Smooth muscle cell (in vitro differentiated cells): ENCODE results near the gene HAUS7. TPM values are rescaled to one million over a fixed set of nuclear protein-coding genes. Genes with fewer than 3 reads are reported as not detected.

Experiments used
- DNase-seq: peaks from one replicate; lab custom pipeline; 2025; ENCODE audit not compliant: unreplicated experiment; lab: John Stamatoyannopoulos, UW
- H2AFZ ChIP-seq: fragments of 200-600 bp; sonication (generic); 2 replicates; pipeline ENCODE4 v1.6.0; 2016; ENCODE audit warnings: antibody characterized with exemption, low read depth, mild to moderate bottlenecking
- H3F3A ChIP-seq: fragments of 200-600 bp; sonication (generic); 2 replicates; pipeline ENCODE4 v1.6.0; 2017; ENCODE audit warnings: antibody characterized with exemption, low read depth
- H3K27ac ChIP-seq: fragments of 200-600 bp; sonication (generic); 2 replicates; pipeline ENCODE4 v1.5.1; 2016; ENCODE audit warnings: low read depth, mild to moderate bottlenecking
- H3K27me3 ChIP-seq: fragments of 200-600 bp; sonication (generic); 2 replicates; pipeline ENCODE4 v1.6.1; 2016; ENCODE audit warnings: low read depth, mild to moderate bottlenecking
- H3K36me3 ChIP-seq: fragments of 200-600 bp; sonication (generic); 2 replicates; pipeline ENCODE4 v1.5.1; 2016; ENCODE audit warnings: low read depth
- H3K4me1 ChIP-seq: fragments of 200-600 bp; sonication (generic); 2 replicates; pipeline ENCODE4 v1.5.1; 2016; ENCODE audit warnings: low read depth
- H3K4me2 ChIP-seq: fragments of 200-600 bp; sonication (generic); 2 replicates; pipeline ENCODE4 v1.6.0; 2016; ENCODE audit warnings: mild to moderate bottlenecking
- H3K4me3 ChIP-seq: fragments of 200-600 bp; sonication (generic); 2 replicates; pipeline ENCODE4 v1.5.1; 2016; ENCODE audit warnings: mild to moderate bottlenecking
- H3K79me2 ChIP-seq: fragments of 200-600 bp; sonication (generic); 2 replicates; pipeline ENCODE4 v1.6.0; 2016; ENCODE audit warnings: low read depth, mild to moderate bottlenecking
- H3K9ac ChIP-seq: fragments of 200-600 bp; sonication (generic); 2 replicates; pipeline ENCODE4 v1.6.0; 2016; ENCODE audit warnings: low read depth
- H3K9me3 ChIP-seq: fragments of 200-600 bp; sonication (generic); replicated peaks from 2 replicates; pipeline ENCODE4 v1.5.1; 2016; ENCODE audit warnings: low read depth
- H4K20me1 ChIP-seq: fragments of 200-600 bp; sonication (generic); 2 replicates; pipeline ENCODE4 v1.6.0; 2016; ENCODE audit warnings: low read depth
- WGBS: methylation state at CpG from one replicate; pipeline ENCODE4 v1.1.7; 2016; ENCODE audit warnings: low lambda C conversion rate; 5-methylcytosine and 5-hydroxymethylcytosine counted together
- polyA plus RNA-seq: library from polyadenylated mRNA; unstranded; fragments of >200 nt; fragmentation: Nextera tagmentation; extraction: Ambion mirVana; gene quantifications from 2 replicates; pipeline ENCODE4 v1.2.1, GENCODE V29; 2016
- total RNA-seq: library from RNA; depleted of rRNA; stranded (reverse); fragments of >200 nt; gene quantifications from 2 replicates; pipeline ENCODE4 v1.2.3, GENCODE V29; 2014
- TF ChIP-seq, protein P1 (sequence below): fragments of 200-600 bp; sonication (generic); IDR thresholded peaks from 2 replicates; pipeline ENCODE4 v1.5.1; 2017; ENCODE audit warnings: borderline replicate concordance, mild to moderate bottlenecking, antibody characterized with exemption; ENCODE audit not compliant: insufficient read depth, poor library complexity, severe bottlenecking

Gene HAUS7
- total and polyA plus RNA-seq, 2 experiments from 2014 or later: 18.5 to 27.4 TPM

- Histone ChIP-seq H2AFZ (no peak overlapping the region), H3K27me3 (no peaks in the 10 kb centered on the region), H3K9ac (no peak overlapping the region), H3K4me2 (no peak overlapping the region), H3F3A (no peaks in the 10 kb centered on the region), H3K27ac (no peak overlapping the region), H3K36me3 (no peaks in the 10 kb centered on the region), H4K20me1 (no peaks in the 10 kb centered on the region), H3K4me3 (no peak overlapping the region), H3K9me3 (no peaks in the 10 kb centered on the region), H3K79me2 (no peaks in the 10 kb centered on the region), H3K4me1 (no peaks in the 10 kb centered on the region)
- 87% methylated on average over 17 of the region's 17 CpGs for WGBS
- no peak for DNase-seq
- TF ChIP-seq, protein P1, sequence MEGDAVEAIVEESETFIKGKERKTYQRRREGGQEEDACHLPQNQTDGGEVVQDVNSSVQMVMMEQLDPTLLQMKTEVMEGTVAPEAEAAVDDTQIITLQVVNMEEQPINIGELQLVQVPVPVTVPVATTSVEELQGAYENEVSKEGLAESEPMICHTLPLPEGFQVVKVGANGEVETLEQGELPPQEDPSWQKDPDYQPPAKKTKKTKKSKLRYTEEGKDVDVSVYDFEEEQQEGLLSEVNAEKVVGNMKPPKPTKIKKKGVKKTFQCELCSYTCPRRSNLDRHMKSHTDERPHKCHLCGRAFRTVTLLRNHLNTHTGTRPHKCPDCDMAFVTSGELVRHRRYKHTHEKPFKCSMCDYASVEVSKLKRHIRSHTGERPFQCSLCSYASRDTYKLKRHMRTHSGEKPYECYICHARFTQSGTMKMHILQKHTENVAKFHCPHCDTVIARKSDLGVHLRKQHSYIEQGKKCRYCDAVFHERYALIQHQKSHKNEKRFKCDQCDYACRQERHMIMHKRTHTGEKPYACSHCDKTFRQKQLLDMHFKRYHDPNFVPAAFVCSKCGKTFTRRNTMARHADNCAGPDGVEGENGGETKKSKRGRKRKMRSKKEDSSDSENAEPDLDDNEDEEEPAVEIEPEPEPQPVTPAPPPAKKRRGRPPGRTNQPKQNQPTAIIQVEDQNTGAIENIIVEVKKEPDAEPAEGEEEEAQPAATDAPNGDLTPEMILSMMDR: no peak
Observed at GRCh38 chrX:153457827-153458466, 12.4 kb downstream of the HAUS7 start.

GRCh38 chrX:153457136-153457825 lies 13.1 kb downstream of the HAUS7 start:
- Histone ChIP-seq H3K4me2 (no peak overlapping the region), H3K36me3 (no peaks in the 10 kb centered on the region), H3K9me3 (no peaks in the 10 kb centered on the region), H3K4me1 (no peaks in the 10 kb centered on the region), H2AFZ (no peak overlapping the region), H3K27me3 (no peaks in the 10 kb centered on the region), H3K79me2 (no peaks in the 10 kb centered on the region), H4K20me1 (no peaks in the 10 kb centered on the region), H3K4me3 (no peak overlapping the region), H3K27ac (no peak overlapping the region), H3K9ac (no peak overlapping the region), H3F3A (no peaks in the 10 kb centered on the region)
- no peak for DNase-seq
- 90% methylated on average over 18 of the region's 18 CpGs for WGBS
- TF ChIP-seq, protein P1: no peak

GRCh38 chrX:153456704-153457103 lies 13.7 kb downstream of the HAUS7 start:
- Histone ChIP-seq H3K4me2 (no peak overlapping the region), H3K27me3 (no peaks in the 10 kb centered on the region), H4K20me1 (no peaks in the 10 kb centered on the region), H2AFZ (no peak overlapping the region), H3K9ac (no peak overlapping the region), H3K36me3 (no peaks in the 10 kb centered on the region), H3F3A (no peaks in the 10 kb centered on the region), H3K9me3 (no peaks in the 10 kb centered on the region), H3K4me1 (no peaks in the 10 kb centered on the region), H3K4me3 (no peak overlapping the region), H3K79me2 (no peaks in the 10 kb centered on the region), H3K27ac (no peak overlapping the region)
- no peak for DNase-seq
- 93% methylated on average over 9 of the region's 9 CpGs for WGBS
- TF ChIP-seq, protein P1: no peak
